DOHH2 (cell line): ENCODE results near the gene OTOF.

ENCODE experiments used
- H3F3A ChIP-seq: fragments of 200-600 bp; sonication (generic), shearing (Covaris generic); 2 replicates; pipeline ENCODE4 v1.6.0; 2016; ENCODE audit warnings: antibody characterized with exemption, mild to moderate bottlenecking; ENCODE audit not compliant: control insufficient read depth, insufficient read depth
- H3K27ac ChIP-seq: fragments of 200-600 bp; sonication (generic); 2 replicates; pipeline ENCODE4 v1.5.1; 2014; ENCODE audit warnings: low read depth, mild to moderate bottlenecking, low read length, moderate library complexity
- H3K27me3 ChIP-seq: fragments of 200-600 bp; sonication (generic); 2 replicates; pipeline ENCODE4 v1.6.1; 2014; ENCODE audit warnings: mild to moderate bottlenecking, low read length, mixed read lengths; ENCODE audit not compliant: control insufficient read depth
- H3K36me3 ChIP-seq: fragments of 200-600 bp; sonication (generic); 2 replicates; pipeline ENCODE4 v1.6.1; 2014; ENCODE audit warnings: mild to moderate bottlenecking, low read length, moderate library complexity, mixed read lengths; ENCODE audit not compliant: control insufficient read depth
- H3K4me1 ChIP-seq: fragments of 200-600 bp; sonication (generic); 2 replicates; pipeline ENCODE4 v1.6.1; 2014; ENCODE audit warnings: mild to moderate bottlenecking, low read length, mixed read lengths; ENCODE audit not compliant: control insufficient read depth
- H3K4me2 ChIP-seq: fragments of 200-600 bp; sonication (generic); 2 replicates; pipeline ENCODE4 v1.6.0; 2014; ENCODE audit warnings: mild to moderate bottlenecking, low read length, moderate library complexity
- H3K4me3 ChIP-seq: fragments of 200-600 bp; sonication (generic); 2 replicates; pipeline ENCODE4 v1.5.1; 2014; ENCODE audit warnings: mild to moderate bottlenecking, low read length, mixed read lengths
- H3K79me2 ChIP-seq: fragments of 200-600 bp; sonication (generic); 2 replicates; pipeline ENCODE4 v1.6.1; 2014; ENCODE audit warnings: mild to moderate bottlenecking, low read length, mixed read lengths; ENCODE audit not compliant: control insufficient read depth
- H3K9me2 ChIP-seq: fragments of 200-600 bp; sonication (generic); replicated peaks from 2 replicates; pipeline ENCODE4 v1.6.1; 2014; ENCODE audit warnings: mild to moderate bottlenecking, low read length, mixed read lengths; ENCODE audit not compliant: control insufficient read depth
- H3K9me3 ChIP-seq: fragments of 200-600 bp; sonication (generic); 2 replicates; pipeline ENCODE4 v1.6.1; 2014; ENCODE audit warnings: antibody characterized with exemption, low read length, mixed read lengths; ENCODE audit not compliant: control insufficient read depth, insufficient read depth
- H4K20me1 ChIP-seq: fragments of 200-600 bp; sonication (generic); 2 replicates; pipeline ENCODE4 v1.6.0; 2014; ENCODE audit warnings: low read depth, mild to moderate bottlenecking, antibody characterized with exemption, low read length, moderate library complexity; ENCODE audit not compliant: control insufficient read depth, insufficient read depth
- CTCF ChIP-seq: fragments of 200-600 bp; sonication (generic); IDR thresholded peaks from one replicate; pipeline ENCODE4 v1.5.1; 2014; ENCODE audit warnings: antibody characterized with exemption, mild to moderate bottlenecking, low read depth, low read length; ENCODE audit not compliant: poor library complexity, severe bottlenecking
- EZH2phosphoT487 ChIP-seq: fragments of 200-600 bp; sonication (generic); IDR thresholded peaks from 2 replicates; pipeline ENCODE4 v1.6.1; 2017; ENCODE audit warnings: borderline replicate concordance, mild to moderate bottlenecking, antibody characterized with exemption, low read length, moderate library complexity, mixed read lengths

OTOF gene

GRCh38 chr2:26477126-26477910 lies 606 bp downstream of the OTOF start:
- Histone ChIP-seq H3K36me3 (no peaks in the 10 kb centered on the region), H3K9me3 (no peaks in the 10 kb centered on the region), H3K9me2 (no peaks in the 10 kb centered on the region), H3K27ac (no peak overlapping the region), H3K4me2 (no peak overlapping the region), H3K4me3 (no peak overlapping the region), H3K27me3 (no peaks in the 10 kb centered on the region), H4K20me1 (no peaks in the 10 kb centered on the region), H3F3A (no peaks in the 10 kb centered on the region), H3K4me1 (no peaks in the 10 kb centered on the region), H3K79me2 (no peaks in the 10 kb centered on the region)
- TF ChIP-seq CTCF (no peak), EZH2phosphoT487 (no peak)

GRCh38 chr2:26475832-26476501 lies 2.0 kb downstream of the OTOF start:
- H4K20me1 ChIP-seq = no peaks in the 10 kb centered on the region

GRCh38 chr2:26475037-26475436 lies 2.9 kb downstream of the OTOF start:
- H4K20me1 ChIP-seq = no peaks in the 10 kb centered on the region
- H3K9me2 ChIP-seq = no peaks in the 10 kb centered on the region
- H3K36me3 ChIP-seq = no peaks in the 10 kb centered on the region
- TF ChIP-seq EZH2phosphoT487 (no peak), CTCF (no peak)
- no peaks in the 10 kb centered on the region for H3K4me1 ChIP-seq
- H3K27me3 ChIP-seq = no peaks in the 10 kb centered on the region
- no peaks in the 10 kb centered on the region for H3K79me2 ChIP-seq
- peaks cover 6% of the 10 kb centered on the region; the same call in 1 of the 2 replicates for H3K9me3 ChIP-seq
- no peak overlapping the region for H3K4me3 ChIP-seq
- no peak overlapping the region for H3K27ac ChIP-seq
- H3F3A ChIP-seq = no peaks in the 10 kb centered on the region
- no peak overlapping the region for H3K4me2 ChIP-seq

More at GRCh38 chr2:26475832-26476501, 2.0 kb downstream of the OTOF start:
- no peaks in the 10 kb centered on the region for H3K9me2 ChIP-seq
- H3K4me2 ChIP-seq = no peak overlapping the region
- no peaks in the 10 kb centered on the region for H3F3A ChIP-seq
- H3K4me1 ChIP-seq = no peaks in the 10 kb centered on the region
- no peaks in the 10 kb centered on the region for H3K36me3 ChIP-seq
- H3K9me3 ChIP-seq = peaks cover 3% of the 10 kb centered on the region; the same call in 1 of the 2 replicates
- no peaks in the 10 kb centered on the region for H3K27me3 ChIP-seq
- H3K27ac ChIP-seq = no peak overlapping the region
- no peak overlapping the region for H3K4me3 ChIP-seq
- TF ChIP-seq EZH2phosphoT487 (no peak), CTCF (no peak)
- H3K79me2 ChIP-seq = no peaks in the 10 kb centered on the region
